HUES64 (cell line): ENCODE data around the gene SESN2. TPM values are rescaled to one million over a fixed set of nuclear protein-coding genes. Genes with fewer than 3 reads are reported as not detected.
A peak's percentile ranks its signal among the peaks of the same experiment; 100 is the strongest.

ENCODE experiments used
- H3K27ac ChIP-seq: 2 replicates; pipeline ENCODE4 v1.7.0; 2013; ENCODE audit warnings: low read depth, low read length, inconsistent platforms
- H3K27me3 ChIP-seq: 2 replicates; pipeline ENCODE4 v1.6.1; 2013; ENCODE audit warnings: mild to moderate bottlenecking, low read length; ENCODE audit not compliant: insufficient read depth
- H3K36me3 ChIP-seq: 2 replicates; pipeline ENCODE4 v1.6.1; 2013; ENCODE audit warnings: mild to moderate bottlenecking, low read length; ENCODE audit not compliant: insufficient read depth
- H3K4me1 ChIP-seq: 2 replicates; pipeline ENCODE4 v1.6.1; 2013; ENCODE audit warnings: mild to moderate bottlenecking, low read length, moderate library complexity; ENCODE audit not compliant: insufficient read depth
- H3K4me3 ChIP-seq: 2 replicates; pipeline ENCODE4 v1.5.1; 2013; ENCODE audit warnings: mild to moderate bottlenecking, low read length, moderate library complexity
- H3K9ac ChIP-seq: 2 replicates; pipeline ENCODE4 v1.6.1; 2013; ENCODE audit warnings: mild to moderate bottlenecking, low read depth, low read length
- H3K9me3 ChIP-seq: 2 replicates; pipeline ENCODE4 v1.6.1; 2013; ENCODE audit warnings: low read depth, low read length; ENCODE audit not compliant: insufficient read depth
- WGBS: fragments of 150-250, 120-280 bp; methylation state at CpG from one replicate; pipeline ENCODE4 v1.1.7; 2013; ENCODE audit warnings: missing lambda C conversion rate; 5-methylcytosine and 5-hydroxymethylcytosine counted together
- polyA plus RNA-seq, 2 experiments: library from polyadenylated mRNA; stranded (reverse); fragments of 50-300 nt; gene quantifications; one replicate each; pipeline ENCODE4 v1.2.3, GENCODE V29; 2013

SESN2 gene, protein sequence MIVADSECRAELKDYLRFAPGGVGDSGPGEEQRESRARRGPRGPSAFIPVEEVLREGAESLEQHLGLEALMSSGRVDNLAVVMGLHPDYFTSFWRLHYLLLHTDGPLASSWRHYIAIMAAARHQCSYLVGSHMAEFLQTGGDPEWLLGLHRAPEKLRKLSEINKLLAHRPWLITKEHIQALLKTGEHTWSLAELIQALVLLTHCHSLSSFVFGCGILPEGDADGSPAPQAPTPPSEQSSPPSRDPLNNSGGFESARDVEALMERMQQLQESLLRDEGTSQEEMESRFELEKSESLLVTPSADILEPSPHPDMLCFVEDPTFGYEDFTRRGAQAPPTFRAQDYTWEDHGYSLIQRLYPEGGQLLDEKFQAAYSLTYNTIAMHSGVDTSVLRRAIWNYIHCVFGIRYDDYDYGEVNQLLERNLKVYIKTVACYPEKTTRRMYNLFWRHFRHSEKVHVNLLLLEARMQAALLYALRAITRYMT
- 12.8 TPM for polyA plus RNA-seq (2013, experiment 1 of 2)
- 13.9 TPM for polyA plus RNA-seq (2013, experiment 2 of 2)

DNA sequence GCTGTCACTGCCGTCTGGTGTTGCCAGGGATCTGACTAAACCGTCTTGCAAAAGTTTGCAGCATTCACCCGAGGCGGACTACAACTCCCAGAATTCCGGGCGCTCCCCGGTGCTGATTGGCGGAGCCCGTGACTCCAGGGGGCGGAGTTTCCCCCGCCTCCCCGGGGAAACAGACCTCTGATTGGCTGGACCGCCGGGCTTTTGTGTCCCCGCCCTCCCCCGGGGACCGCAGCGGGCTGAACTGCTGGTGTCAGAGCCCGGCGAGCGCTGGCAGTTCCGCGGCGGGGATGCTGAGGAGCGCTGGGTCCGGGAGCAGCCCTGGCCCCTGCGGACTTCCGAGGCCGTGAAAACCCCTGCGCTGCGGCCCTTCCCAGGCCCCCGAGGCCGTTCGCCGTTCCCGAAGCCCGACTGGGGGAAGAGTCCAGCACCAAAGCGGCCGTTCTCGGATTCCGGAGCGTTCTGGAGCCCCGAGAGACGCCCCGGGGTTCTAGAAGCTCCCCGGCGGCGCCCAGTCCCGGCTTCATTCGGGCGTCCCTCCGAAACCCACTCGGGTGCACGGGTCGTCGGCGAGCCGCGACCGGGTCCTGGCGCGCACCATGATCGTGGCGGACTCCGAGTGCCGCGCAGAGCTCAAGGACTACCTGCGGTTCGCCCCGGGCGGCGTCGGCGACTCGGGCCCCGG lies at the start of gene SESN2:
Gene SESN2, plus strand, starts transcription at position 267 of the 682 bp plus-strand sequence. Its CDS starts 330 bp downstream, at position 597.
- no peaks in the 10 kb centered on the region for H3K27me3 ChIP-seq
- H3K27ac ChIP-seq: peak within 1 kb of the TSS; percentile 92
- peak within 1 kb of the TSS; percentile 77 for H3K9ac ChIP-seq
- peak within 1 kb of the TSS; percentile 76 for H3K4me3 ChIP-seq
- peaks cover 9% of the 10 kb centered on the region; the same call in 1 of the 2 replicates for H3K4me1 ChIP-seq
- H3K36me3 ChIP-seq: no peaks in the 10 kb centered on the region
- under 1% methylated on average over 76 of the region's 76 CpGs for WGBS
- no peaks in the 10 kb centered on the region for H3K9me3 ChIP-seq

DNA sequence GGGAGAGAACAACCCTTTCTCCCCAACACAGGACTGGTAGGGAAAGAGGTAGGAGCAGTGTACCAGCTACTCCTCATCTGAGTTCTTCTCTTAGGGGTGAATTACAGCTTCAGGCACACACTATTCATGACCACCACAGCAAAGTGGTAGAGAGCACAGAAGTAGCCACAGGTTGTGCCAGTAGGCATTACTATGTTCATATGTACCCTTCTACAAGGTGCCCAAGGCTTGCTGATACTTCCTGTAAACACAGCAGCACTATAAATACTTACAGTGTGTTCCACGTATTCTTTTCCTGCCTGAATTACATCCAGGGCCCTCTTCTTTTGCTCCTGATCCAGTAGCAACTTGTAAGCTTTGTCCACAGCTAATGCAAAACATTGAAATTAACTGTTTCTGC lies 49.6 kb upstream of the SESN2 start:
- H3K4me1 ChIP-seq: no peaks in the 10 kb centered on the region
- H3K9me3 ChIP-seq: no peaks in the 10 kb centered on the region
- H3K4me3 ChIP-seq: no peak overlapping the region
- H3K36me3 ChIP-seq: peaks cover 84% of the 10 kb centered on the region
- no peak overlapping the region for H3K27ac ChIP-seq
- WGBS: 97% methylated on average over 1 of the region's 1 CpG
- H3K27me3 ChIP-seq: no peaks in the 10 kb centered on the region
- H3K9ac ChIP-seq: no peak overlapping the region

DNA sequence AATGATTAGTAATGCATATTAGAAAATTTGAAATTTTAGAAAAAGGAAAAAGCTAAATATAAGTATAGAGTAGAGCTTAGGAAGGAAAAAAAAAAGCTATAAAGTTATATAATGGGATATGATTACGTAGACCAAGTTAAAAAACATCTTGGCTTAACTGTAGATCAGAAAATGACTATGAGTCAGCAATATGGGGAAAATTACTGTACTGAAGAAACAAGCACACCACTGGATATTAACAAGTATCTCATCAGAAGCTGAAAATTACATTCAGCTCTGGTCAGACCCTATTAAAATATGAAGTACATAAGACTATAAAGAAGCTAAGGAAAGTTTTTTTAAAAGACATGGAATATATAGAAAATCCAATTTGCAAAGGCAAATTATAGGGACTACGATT lies 46.0 kb upstream of the SESN2 start:
- no peak overlapping the region for H3K9ac ChIP-seq
- no peaks in the 10 kb centered on the region for H3K4me1 ChIP-seq
- no peak overlapping the region for H3K4me3 ChIP-seq
- H3K27me3 ChIP-seq: no peaks in the 10 kb centered on the region
- H3K9me3 ChIP-seq: no peaks in the 10 kb centered on the region
- no peak overlapping the region for H3K27ac ChIP-seq
- 84% methylated on average over 2 of the region's 2 CpGs for WGBS
- H3K36me3 ChIP-seq: peaks cover 72% of the 10 kb centered on the region

DNA sequence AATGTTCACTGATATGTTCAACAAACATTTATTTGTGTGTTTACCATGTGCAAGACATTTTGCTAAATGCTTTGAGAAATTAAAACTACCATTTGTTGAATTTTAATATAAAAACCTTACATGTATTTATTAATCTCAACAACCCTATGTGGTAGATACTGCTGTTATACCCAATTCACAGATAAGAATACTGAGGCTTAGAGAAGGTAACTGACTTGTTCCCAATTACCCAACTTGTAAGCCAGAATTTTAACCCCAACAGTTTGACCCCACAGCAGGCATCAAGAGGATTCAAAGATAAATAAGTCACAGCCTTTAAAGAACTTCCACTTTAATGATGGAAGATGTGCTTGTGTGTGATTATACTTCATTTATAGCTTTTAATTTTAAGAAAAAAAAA lies 30.2 kb upstream of the SESN2 start:
- H3K36me3 ChIP-seq: peaks cover 60% of the 10 kb centered on the region
- no peaks in the 10 kb centered on the region for H3K27me3 ChIP-seq
- H3K9ac ChIP-seq: no peak overlapping the region
- H3K27ac ChIP-seq: no peak overlapping the region
- no peaks in the 10 kb centered on the region for H3K4me1 ChIP-seq
- H3K4me3 ChIP-seq: no peak overlapping the region
- no peaks in the 10 kb centered on the region for H3K9me3 ChIP-seq

DNA sequence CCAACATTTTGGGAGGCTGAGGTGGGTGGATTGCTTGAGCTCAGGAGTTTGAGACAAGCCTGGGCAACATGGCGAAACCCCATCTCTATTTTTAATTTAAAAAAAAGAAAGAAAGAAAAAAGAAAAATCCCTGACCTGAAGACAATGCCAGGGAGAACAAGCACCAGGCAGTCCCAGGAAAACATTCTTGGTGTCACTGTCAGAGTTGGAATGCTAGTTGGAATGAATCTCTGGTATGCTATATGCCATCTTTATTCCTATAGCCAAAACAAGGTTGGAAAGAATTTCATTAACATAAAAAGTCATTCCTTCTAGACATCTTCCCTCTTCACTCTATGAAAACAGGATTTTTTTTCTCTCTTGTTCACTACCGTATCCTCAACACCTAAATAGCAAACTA lies 29.3 kb upstream of the SESN2 start:
- WGBS: 100% methylated on average over 1 of the region's 2 CpGs
- H3K36me3 ChIP-seq: peaks cover 53% of the 10 kb centered on the region

DNA sequence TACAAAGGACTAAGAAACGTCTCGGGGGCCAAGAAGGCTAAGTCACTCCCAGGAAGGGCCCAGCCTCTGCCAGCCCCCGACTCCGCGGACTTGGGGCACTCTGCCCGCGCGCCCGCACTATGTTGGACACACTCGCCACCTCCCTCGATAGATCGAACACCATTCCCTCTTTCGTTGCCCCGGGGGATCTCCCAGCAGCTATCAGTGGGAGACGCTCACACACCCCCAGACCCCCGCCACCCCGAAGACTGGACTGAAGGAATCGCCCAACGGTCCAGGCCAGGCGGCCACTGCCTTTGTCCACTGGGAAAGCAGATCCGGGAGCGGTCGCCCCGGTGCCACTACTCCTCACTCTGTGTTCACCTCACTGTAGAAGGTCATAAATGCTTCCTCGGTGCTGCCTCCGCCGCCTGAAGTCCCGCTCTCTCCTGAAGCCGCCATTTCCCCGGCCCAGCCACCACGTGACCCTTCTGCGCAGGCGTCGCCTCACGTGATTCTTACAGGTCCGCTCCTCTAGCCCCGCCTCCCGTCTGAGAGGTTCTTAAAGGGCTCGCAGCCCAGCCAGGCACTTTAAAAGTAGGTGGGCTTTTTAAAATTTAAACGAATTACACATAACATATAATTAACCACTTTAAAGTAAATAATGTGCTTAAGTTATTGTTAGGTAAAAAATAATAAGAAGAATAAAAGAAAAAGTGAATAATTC lies 26.6 kb upstream of the SESN2 start, which contains the start of gene DNAJC8:
Gene DNAJC8, minus strand, starts transcription at position 472 of the 706 bp plus-strand sequence. Its CDS starts 31 bp downstream, at position 441.
- H3K4me1 ChIP-seq: no peaks in the 10 kb centered on the region
- peak within 1 kb of the TSS; percentile 97 for H3K4me3 ChIP-seq
- peaks cover 30% of the 10 kb centered on the region for H3K36me3 ChIP-seq
- peak within 1 kb of the TSS; percentile 95 for H3K9ac ChIP-seq
- H3K27ac ChIP-seq: peak within 1 kb of the TSS; percentile 74
- under 1% methylated on average over 38 of the region's 40 CpGs for whole genome bisulfite sequencing
- no peaks in the 10 kb centered on the region for H3K27me3 ChIP-seq
- no peaks in the 10 kb centered on the region for H3K9me3 ChIP-seq

More for the DNA sequence above, 29.3 kb upstream of the SESN2 start:
- H3K9me3 ChIP-seq: no peaks in the 10 kb centered on the region
- H3K4me1 ChIP-seq: no peaks in the 10 kb centered on the region
- H3K27ac ChIP-seq: no peak overlapping the region
- no peaks in the 10 kb centered on the region for H3K27me3 ChIP-seq
- H3K9ac ChIP-seq: no peak overlapping the region
- H3K4me3 ChIP-seq: no peak overlapping the region

DNA sequence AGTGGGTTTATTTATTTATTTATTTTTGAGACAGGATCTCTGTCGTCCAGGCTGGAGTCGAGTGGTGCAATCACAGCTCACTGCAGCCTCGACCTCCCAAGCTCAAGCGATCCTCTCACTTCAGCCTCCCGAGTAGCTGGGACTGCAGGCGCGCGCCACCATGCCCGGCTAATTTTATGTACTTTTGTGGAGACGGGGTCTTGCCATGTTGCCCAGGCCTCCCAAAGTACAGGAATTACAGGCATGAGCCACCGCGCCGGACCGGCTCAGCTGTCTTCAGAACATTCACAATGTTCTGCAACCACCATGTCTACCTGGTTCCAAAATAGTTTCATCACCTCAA lies 26.1 kb upstream of the SESN2 start:
- H3K27me3 ChIP-seq: no peaks in the 10 kb centered on the region
- no peak overlapping the region for H3K27ac ChIP-seq
- H3K36me3 ChIP-seq: peaks cover 31% of the 10 kb centered on the region
- 84% methylated on average over 14 of the region's 14 CpGs for WGBS
- no peak overlapping the region for H3K9ac ChIP-seq
- peak overlapping the region; percentile 97 for H3K4me3 ChIP-seq
- H3K4me1 ChIP-seq: no peaks in the 10 kb centered on the region
- no peaks in the 10 kb centered on the region for H3K9me3 ChIP-seq

DNA sequence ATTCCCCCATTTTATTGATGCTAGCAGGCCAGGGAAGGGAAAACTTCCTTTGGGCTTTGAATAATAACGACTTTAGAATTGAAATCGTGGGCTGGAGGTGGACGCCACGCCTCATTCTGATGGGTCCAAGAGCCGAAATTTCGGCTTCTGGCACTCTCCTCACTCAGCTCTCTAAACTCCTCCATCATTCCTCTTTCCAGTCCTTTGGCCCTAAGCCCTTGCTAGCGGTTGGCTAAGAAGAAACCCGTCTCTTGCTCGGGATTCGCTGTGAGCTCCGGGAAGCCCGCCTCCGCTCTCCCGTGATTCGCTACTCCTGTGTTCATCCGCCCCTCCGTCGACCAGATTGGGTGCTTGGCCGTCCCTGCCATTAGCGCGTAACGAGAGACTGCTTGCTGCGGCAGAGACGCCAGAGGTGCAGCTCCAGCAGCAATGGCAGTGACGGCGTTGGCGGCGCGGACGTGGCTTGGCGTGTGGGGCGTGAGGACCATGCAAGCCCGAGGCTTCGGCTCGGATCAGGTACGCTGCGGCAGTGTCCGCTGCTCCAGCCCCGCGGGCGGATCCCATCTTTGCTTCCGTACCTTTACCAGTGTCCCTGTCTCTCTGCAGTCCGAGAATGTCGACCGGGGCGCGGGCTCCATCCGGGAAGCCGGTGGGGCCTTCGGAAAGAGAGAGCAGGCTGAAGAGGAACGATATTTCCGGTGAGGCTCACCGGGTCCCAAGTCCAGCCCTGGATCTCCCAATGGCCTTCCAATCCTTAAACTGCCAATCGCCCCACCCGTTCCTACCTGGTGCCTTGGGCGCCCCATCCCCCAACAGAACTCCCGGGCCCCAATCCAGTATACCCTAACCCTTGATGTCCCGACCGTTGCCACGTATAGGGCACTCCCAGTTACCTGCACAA lies 23.3 kb upstream of the SESN2 start, which contains the start of gene ATP5IF1:
Gene ATP5IF1, plus strand, starts transcription at position 370 of the 901 bp plus-strand sequence. Its CDS starts 60 bp downstream, at position 430.
- Histone ChIP-seq H3K9ac (peak within 1 kb of the TSS; percentile 94), H3K36me3 (peaks cover 16% of the 10 kb centered on the region), H3K4me1 (no peaks in the 10 kb centered on the region), H3K27me3 (no peaks in the 10 kb centered on the region), H3K4me3 (peak within 1 kb of the TSS; percentile 95), H3K9me3 (no peaks in the 10 kb centered on the region), H3K27ac (peak within 1 kb of the TSS; percentile 73)
- under 1% methylated on average over 60 of the region's 60 CpGs for WGBS

DNA sequence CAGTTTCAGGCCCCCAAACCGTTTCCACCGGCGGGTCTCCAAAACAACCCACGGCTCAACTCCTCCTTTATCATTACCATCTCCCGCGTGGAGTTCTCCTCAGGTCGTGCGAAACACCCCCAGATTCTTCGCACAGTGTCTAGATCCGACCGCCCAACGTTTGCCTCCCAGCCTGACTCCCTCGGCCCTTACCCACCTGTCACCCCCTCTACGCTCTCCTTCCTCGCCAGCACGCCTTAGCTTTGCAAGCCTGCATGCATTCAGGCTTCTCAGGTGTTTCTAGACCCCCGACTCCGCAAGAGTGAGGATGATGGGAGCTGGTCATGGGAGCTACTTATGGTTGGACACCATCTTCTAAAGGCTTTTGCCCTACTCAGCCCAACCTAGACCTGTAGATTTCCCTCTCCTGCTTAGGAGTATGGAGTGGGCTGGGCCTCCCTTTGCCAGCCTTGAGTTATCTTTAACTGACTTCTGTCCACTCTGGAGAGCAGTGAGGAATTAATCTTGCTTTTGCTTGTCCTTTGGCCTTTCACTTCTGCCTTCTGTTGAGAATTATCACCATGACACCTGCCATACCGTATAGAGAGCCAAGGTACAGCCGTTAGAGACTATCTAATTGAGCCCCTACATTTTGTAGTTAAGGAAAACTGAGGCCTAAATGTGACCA lies 22.5 kb upstream of the SESN2 start:
- no peaks in the 10 kb centered on the region for H3K9me3 ChIP-seq
- H3K9ac ChIP-seq: peak overlapping the region; percentile 94
- no peaks in the 10 kb centered on the region for H3K4me1 ChIP-seq
- WGBS: 11% methylated on average over 20 of the region's 20 CpGs
- peak overlapping the region; percentile 95 for H3K4me3 ChIP-seq
- H3K27me3 ChIP-seq: no peaks in the 10 kb centered on the region
- peak overlapping the region; percentile 73; the same call in 1 of the 2 replicates for H3K27ac ChIP-seq
- H3K36me3 ChIP-seq: peaks cover 16% of the 10 kb centered on the region

DNA sequence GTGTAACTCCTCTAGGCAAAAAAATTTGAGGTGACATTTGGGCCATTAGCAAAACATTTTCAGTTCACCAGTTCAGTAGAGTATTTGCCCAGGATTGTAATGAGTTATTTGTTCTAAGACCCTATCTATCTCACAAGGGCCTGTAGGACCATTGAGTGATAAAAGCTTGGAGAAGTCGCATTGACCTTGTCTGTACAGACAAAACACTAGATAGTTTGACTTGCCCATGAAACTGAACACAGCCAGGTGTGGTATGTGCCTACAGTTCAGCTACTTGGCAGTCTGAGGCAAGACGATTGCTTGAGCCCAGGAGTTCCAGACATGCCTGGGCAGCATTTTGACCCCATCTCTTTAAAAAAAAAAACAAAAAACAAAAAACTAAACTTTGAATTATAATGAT lies 20.3 kb upstream of the SESN2 start:
- H3K4me1 ChIP-seq: no peaks in the 10 kb centered on the region
- WGBS: 85% methylated on average over 2 of the region's 2 CpGs

More for the DNA sequence above, 20.3 kb upstream of the SESN2 start:
- Histone ChIP-seq H3K4me3 (no peak overlapping the region), H3K9me3 (no peaks in the 10 kb centered on the region), H3K27me3 (no peaks in the 10 kb centered on the region), H3K9ac (no peak overlapping the region), H3K27ac (no peak overlapping the region), H3K36me3 (peaks cover 16% of the 10 kb centered on the region)
